Mesodermal cell (in vitro differentiated cells): Measurements from ENCODE around the gene EVX2.
A peak's percentile ranks its signal among the peaks of the same experiment; 100 is the strongest.

Experiments used
- H3K27ac ChIP-seq: 2 replicates; pipeline ENCODE4 v1.7.0; 2013; ENCODE audit warnings: mild to moderate bottlenecking, low read depth, low read length, moderate library complexity; ENCODE audit not compliant: severe bottlenecking
- H3K36me3 ChIP-seq: 2 replicates; pipeline ENCODE4 v1.7.1; 2013; ENCODE audit warnings: mild to moderate bottlenecking, low read length, moderate library complexity; ENCODE audit not compliant: control insufficient read depth, insufficient read depth
- H3K4me1 ChIP-seq: one replicate; pipeline ENCODE4 v1.7.1; 2013; ENCODE audit warnings: mild to moderate bottlenecking, low read length; ENCODE audit not compliant: insufficient read depth, control insufficient read depth, poor library complexity, severe bottlenecking
- H3K4me3 ChIP-seq: 2 replicates; pipeline ENCODE4 v1.7.0; 2013; ENCODE audit warnings: low read length, control low read depth, mild to moderate bottlenecking; ENCODE audit not compliant: insufficient read depth, poor library complexity, severe bottlenecking; ENCODE audit errors: extremely low read depth
- H3K9me3 ChIP-seq: 2 replicates; pipeline ENCODE4 v1.7.1; 2013; ENCODE audit warnings: mild to moderate bottlenecking, low read length, moderate library complexity; ENCODE audit not compliant: control insufficient read depth
- WGBS, 2 experiments: methylation state at CpG; one replicate each; pipeline ENCODE4 v1.1.5; 2013; ENCODE audit warnings: missing lambda C conversion rate in 2 of 2; ENCODE audit not compliant: insufficient coverage in 2 of 2; 5-methylcytosine and 5-hydroxymethylcytosine counted together

EVX2 gene

DNA sequence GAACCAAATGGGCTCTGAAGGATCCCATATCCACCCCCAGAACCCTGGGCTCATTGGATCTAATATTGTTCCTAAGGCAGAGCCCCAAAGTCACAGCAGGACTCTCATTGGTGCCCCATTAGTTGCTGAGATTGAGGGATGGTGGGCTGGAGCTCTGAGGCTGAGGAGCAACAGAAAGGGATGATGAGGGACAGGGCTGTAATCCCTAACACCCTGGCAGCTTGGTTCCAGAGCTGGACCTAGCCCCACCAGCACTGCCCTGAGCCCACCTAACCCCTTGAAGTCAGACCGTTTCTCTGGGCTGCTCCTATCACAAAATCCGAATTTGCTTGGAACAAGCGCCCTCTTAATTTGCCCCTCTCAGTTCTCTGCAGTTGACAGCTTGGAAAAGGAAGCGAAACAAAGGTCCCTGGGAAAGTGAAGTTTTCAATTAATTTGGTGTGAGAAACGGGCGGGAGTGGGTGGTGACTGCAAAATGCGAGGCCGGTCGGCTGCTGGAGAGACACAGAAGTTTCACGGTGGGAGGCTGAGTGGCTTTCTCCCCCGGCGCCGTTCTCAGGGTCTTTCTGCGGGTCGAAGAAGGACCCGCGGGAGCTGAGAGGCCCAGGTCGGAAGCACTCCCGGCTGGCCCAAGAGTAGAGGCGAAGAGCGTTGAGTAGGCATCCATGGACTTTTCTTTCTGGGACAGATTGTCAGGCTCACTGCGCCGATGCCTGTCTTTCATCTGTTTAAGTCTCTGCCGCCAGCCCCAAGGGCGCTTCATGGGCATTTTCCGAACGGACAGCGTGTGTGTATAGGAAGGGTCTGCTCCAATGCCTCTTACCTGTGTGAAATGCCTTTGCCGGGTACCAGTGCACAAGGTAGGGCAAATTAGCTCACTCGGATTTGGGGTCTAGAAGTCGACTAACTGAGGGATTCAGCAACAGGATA lies 7.8 kb upstream of the EVX2 start:
- Histone ChIP-seq H3K4me1 (peaks cover 5% of the 10 kb centered on the region), H3K36me3 (no peaks in the 10 kb centered on the region), H3K27ac (no peak overlapping the region), H3K4me3 (no peak overlapping the region), H3K9me3 (no peaks in the 10 kb centered on the region)
- 1 to 3% methylated on average over 24 of the region's 31 CpGs for WGBS, 2 experiments

DNA sequence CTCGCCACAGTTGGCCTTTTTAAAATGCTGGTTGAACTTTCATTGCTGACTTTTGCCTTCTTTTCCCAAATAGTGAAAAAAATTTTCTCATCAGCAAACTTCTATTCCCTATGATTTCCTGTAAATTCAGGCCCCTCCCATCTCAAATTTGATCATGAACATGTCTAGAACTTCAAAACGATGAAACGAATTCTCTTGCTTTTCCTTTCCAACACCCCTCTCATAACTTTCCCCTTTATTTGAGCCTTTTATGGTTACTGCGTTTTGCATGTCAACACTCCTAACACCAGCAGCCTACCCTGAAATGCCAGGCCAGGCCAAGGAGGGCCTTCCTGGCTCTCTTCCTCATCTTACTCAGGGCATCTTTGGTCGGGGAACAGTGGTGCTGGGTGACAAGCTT lies 7.1 kb upstream of the EVX2 start:
- H3K4me1 ChIP-seq = peaks cover 7% of the 10 kb centered on the region
- H3K36me3 ChIP-seq = no peaks in the 10 kb centered on the region
- H3K27ac ChIP-seq = no peak overlapping the region
- H3K9me3 ChIP-seq = no peaks in the 10 kb centered on the region
- WGBS, 2 experiments = 12% methylated on average over 3 to 4 of the region's 5 CpGs
- H3K4me3 ChIP-seq = no peak overlapping the region

DNA sequence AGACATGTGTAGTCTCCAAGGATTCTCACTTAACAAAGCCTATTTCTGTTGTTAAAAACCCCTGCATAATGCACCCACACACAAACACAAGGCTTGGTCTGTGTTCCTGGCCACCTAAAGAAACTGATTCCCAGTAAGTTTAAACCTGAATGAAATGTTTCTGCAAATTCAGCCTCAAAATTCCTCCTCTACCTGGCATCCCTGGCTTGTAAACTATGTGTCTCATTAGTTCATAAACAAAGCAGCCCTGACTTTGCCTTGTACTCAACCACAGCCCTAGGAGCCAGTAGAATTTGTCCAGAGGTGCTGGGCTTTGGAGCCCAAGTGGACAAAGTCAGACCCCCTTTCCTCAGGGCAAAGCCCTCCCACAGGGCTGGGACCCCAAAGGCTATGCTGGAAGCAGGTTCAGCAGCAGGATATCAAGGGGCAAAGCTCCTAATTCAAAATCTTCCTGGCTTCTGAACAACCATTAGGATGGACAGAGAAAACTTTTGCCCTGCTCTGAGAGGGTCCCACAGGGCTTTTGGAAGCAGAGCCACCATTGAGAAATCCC lies 6.2 kb upstream of the EVX2 start:
- peaks cover 13% of the 10 kb centered on the region for H3K4me1 ChIP-seq
- no peaks in the 10 kb centered on the region for H3K36me3 ChIP-seq
- H3K9me3 ChIP-seq = no peaks in the 10 kb centered on the region
- no peak overlapping the region for H3K27ac ChIP-seq
- H3K4me3 ChIP-seq = no peak overlapping the region

DNA sequence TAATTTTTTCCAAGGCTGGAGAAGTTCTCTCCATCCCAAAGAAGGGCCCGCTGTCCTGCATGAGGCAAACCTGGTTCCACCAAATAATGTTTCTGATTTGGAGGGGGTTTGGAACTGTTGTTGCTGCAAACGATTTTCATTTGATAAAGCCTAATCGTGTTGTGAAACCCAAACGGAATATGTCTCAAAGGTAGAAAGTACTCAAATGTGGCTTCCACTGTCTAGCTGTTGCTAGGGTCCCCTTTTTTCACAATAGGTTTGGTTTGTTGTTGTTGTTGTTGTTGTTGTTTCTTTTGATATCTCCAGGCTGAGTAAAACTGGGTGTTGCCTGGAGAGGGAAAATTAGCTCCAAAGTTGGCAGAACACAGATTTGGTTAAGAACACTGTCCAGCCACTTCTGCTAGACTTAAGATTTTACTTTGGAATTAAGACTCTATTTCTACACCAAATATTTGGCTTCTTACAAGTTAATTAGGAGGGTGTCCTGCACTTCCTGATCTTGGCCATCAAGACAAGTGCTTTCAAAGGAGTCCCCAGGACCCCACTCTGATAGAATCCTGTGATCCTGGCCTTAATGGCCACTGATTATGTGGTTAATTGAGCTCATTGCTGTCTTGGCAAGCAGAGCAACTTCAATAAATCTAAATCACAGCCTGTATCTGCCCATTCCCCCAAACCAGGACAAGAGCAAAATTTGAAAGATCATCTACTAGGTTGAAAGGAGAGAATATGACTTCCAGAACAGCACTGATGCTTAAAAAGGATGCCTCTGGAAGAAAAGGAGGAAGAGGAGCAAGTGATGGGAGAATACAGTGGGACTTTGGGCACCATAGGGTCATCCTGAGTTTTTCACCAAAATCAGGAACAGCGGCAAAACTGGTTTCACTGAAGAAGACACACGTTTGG lies 5.4 kb upstream of the EVX2 start:
- 4% methylated on average over 3 of the region's 6 CpGs for WGBS, 2 experiments
- no peak overlapping the region for H3K27ac ChIP-seq
- H3K4me1 ChIP-seq = peaks cover 18% of the 10 kb centered on the region
- no peaks in the 10 kb centered on the region for H3K36me3 ChIP-seq
- no peak overlapping the region for H3K4me3 ChIP-seq
- no peaks in the 10 kb centered on the region for H3K9me3 ChIP-seq

DNA sequence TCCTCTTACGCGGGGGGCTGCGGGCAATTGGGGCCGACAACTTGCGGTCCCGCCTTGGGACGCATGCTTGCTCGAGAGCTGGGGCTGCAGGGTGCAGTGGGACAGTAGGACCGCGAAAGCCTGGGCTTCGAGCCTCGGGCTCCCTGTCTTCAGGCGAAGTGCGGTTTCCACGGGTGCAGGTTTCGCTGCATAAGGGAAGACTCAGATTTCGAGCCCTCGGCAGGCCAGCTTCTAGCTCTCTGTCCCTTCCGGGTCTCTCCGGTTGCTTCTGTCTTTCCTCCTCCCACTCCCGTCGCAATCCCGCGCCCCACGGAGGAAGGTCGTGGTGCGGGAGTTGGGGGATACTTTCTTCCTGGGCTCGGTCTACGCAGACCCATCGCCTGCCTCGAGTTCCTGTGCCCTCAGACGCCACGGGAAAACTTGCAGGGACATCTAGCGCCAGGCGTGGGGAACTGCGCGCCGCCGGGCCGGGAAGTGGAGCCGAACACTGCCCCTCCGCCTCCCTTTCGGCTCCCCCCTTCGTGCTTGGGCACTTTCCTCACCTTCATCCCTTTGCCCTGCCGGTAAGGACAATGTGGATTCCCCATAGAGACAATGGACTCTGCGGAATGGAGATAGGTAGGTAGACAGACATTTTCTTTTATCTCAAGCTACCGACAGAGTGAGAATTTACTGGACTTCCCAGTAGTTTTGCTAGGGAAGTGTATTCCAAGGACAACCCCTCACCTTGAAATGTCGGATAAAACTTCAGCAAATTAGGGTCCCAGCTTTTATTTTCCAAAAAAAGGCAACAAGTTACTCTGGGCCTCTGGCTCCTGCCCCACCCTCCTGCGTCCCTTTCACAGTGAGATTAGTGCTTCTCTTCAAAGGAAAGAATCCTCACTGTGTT lies 4.5 kb upstream of the EVX2 start:
- H3K9me3 ChIP-seq = no peaks in the 10 kb centered on the region
- H3K4me3 ChIP-seq = peak overlapping the region; percentile 26
- WGBS, 2 experiments = 2 to 3% methylated on average over 32 to 34 of the region's 49 CpGs
- H3K36me3 ChIP-seq = no peaks in the 10 kb centered on the region
- peaks cover 18% of the 10 kb centered on the region for H3K4me1 ChIP-seq
- no peak overlapping the region for H3K27ac ChIP-seq

DNA sequence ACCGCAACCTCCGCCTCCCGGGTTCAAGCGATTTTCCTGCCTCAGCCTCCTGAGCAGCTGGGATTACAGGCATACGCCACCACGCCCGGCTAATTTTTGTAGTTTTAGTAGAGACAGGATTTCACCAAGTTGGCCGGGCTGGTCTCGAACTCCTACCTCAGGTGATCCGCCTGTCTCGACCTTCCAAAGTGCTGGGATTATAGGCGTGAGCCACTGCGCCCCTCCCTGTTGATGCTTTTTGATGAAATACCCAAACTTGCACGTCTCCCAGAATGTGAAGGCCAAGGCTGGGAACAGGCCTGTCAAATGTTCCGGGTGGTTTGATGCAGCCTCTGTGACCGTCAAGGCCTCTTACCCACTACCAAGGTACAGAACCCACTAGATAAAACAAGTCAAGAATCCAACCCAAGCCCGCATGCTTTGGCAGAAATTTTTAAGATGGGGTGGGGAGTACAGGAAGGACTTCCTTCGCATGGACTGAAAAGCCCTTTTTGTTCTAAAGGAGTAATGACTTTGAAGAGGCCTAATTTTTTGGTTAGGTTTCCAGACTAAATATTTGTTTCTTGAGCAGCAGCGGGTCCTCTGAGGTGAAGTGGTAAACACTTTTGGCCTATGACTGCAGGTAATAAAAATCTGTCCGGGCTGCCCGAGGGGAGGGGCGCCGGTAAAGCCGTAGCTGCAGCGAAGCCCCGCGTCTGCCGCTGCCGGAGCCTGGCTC lies 3.7 kb upstream of the EVX2 start:
- Histone ChIP-seq H3K36me3 (no peaks in the 10 kb centered on the region), H3K4me3 (peak overlapping the region; percentile 26), H3K9me3 (no peaks in the 10 kb centered on the region), H3K4me1 (peaks cover 21% of the 10 kb centered on the region), H3K27ac (no peak overlapping the region)
- 19 to 20% methylated on average over 26 to 28 of the region's 29 CpGs for WGBS, 2 experiments

DNA sequence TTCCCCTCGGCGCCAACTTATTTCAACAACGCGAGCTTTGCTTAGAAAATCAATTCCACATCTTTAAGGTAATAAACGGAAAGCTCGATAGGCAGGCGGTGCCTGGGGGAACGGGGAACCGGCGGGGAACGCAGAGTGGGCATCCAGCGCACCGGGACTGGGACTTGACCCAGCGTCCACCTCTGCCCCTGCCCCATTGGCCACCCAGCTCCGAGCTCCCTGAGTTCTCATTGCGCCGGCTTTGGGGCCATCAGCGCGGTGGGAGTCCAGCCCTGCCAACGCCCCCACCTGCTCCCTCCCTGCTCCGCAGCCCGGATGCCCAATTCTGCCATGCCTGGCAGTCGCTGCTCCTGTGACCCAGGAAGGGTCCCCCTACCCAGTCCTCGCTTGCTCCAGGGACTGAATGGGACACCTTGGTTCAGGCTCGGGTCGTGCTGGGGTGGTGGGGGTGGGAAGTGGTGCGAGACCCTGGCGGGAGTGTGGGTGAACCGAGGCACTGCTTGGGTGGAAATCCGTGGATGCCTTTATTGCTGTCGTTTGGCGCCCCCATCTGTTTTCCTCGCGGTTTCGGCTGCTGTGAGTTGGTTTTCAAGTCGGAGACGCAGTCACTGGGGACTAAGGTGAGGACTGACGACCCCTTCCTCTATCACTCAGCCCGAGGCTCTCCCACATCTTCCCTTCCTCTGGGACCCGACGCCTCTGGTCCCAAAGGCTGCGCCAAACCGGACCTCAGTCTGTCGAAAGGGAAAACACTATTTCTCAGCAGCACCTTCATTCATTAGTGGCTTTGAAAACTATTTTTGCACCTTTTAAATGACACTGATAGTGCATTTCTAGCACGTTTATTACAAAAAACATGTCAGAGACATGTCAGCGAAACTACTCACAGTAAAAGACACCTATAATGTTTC lies 2.4 kb upstream of the EVX2 start:
- H3K4me3 ChIP-seq = peak overlapping the region; percentile 11
- 1% methylated on average over 27 to 37 of the region's 46 CpGs for WGBS, 2 experiments
- H3K27ac ChIP-seq = no peak overlapping the region
- no peaks in the 10 kb centered on the region for H3K36me3 ChIP-seq
- no peaks in the 10 kb centered on the region for H3K9me3 ChIP-seq
- peaks cover 21% of the 10 kb centered on the region for H3K4me1 ChIP-seq

DNA sequence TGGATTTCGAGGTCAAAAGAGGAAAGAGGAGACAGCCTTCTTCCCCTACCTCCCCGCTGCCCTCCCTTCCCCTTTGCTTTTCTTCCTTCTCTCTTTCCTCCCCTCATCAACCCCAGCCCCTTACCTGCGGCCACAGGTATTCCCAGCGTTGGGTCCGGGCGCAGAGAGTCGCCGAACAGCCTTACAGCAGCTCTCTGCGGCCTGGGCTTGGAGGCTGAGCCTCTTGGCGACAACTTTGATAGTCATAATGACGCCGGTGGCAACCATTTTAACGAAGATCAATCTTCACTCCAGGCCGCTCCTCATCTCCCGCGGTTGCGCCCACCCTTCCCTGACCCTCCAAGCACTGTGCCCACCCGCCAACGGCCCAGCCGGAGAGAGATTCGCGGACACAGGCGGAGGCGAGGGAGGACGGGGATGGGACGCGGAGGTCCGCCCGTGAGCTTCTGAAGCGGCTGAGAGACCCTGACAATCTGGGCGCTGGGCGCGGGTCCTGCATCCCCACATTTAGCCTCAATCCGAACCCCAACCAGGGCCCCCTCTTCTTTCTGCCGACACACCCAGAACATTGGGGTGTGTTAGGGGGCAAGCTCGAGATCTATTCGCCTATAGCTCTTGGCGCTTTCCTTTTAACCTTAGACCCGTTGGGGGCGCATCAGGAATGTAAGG lies 1.5 kb upstream of the EVX2 start:
- Histone ChIP-seq H3K27ac (no peak overlapping the region), H3K36me3 (no peaks in the 10 kb centered on the region), H3K4me3 (no peak overlapping the region), H3K4me1 (peaks cover 21% of the 10 kb centered on the region), H3K9me3 (no peaks in the 10 kb centered on the region)
- WGBS, 2 experiments = 1 to 2% methylated on average over 27 to 28 of the region's 40 CpGs
